HEK293T (cell line): ENCODE results near the gene SLC6A1.

ENCODE experiments used
- BHLHE40 ChIP-seq: fragments of 450-650 bp; IDR thresholded peaks from 2 replicates; pipeline ENCODE4 v1.6.1; 2016; ENCODE audit warnings: mild to moderate bottlenecking, moderate library complexity, borderline replicate concordance
- CTBP1 ChIP-seq: fragments of 450-650 bp; IDR thresholded peaks from 2 replicates; pipeline ENCODE4 v1.6.1; 2016; ENCODE audit warnings: borderline replicate concordance
- FOXK2 ChIP-seq: fragments of 450-650 bp; IDR thresholded peaks from 2 replicates; pipeline ENCODE4 v1.6.1; 2016; ENCODE audit warnings: mild to moderate bottlenecking
- FOXM1 ChIP-seq: fragments of 450-650 bp; IDR thresholded peaks from 2 replicates; pipeline ENCODE4 v1.6.1; 2017; ENCODE audit warnings: mild to moderate bottlenecking, borderline replicate concordance
- L3MBTL2 ChIP-seq: fragments of 450-650 bp; conservative IDR thresholded peaks from 2 replicates; pipeline ENCODE4 v1.6.1; 2016; ENCODE audit warnings: mild to moderate bottlenecking
- NFRKB ChIP-seq: fragments of 450-650 bp; IDR thresholded peaks from 2 replicates; pipeline ENCODE4 v1.6.1; 2016; ENCODE audit warnings: mild to moderate bottlenecking, moderate library complexity
- SP1 ChIP-seq: fragments of 450-650 bp; IDR thresholded peaks from 2 replicates; pipeline ENCODE4 v1.6.1; 2017
- TARDBP ChIP-seq: fragments of 450-650 bp; IDR thresholded peaks from 2 replicates; pipeline ENCODE4 v1.6.1; 2016
- ZNF384 ChIP-seq: fragments of 450-650 bp; IDR thresholded peaks from 2 replicates; pipeline ENCODE4 v1.6.1; 2016

DNA sequence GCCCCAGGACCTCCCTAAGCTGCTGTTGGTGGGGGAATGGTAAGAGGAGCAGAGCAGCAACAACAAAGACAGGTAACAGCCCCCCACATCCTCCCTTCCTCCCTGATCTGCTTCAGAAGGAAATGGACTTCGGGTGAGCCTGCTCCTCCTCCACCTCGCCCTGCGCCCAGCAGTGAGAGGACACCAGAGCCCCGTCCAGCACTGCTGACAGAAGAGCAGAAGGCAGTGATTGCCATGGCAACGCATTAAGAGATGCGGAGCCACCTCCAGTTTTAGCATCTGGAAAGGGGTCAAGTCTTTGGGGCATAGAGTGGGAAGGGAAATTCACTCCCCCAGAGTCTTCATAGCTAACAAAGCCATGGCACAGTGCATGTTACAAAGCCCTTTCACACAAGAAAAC, 84.2 kb downstream of the SLC6A1 start:
- TF ChIP-seq TARDBP (no peak), FOXK2 (no peak), BHLHE40 (no peak), L3MBTL2 (no peak), NFRKB (no peak), SP1 (no peak), CTBP1 (no peak), FOXM1 (no peak), ZNF384 (no peak)
